GM23338 (cell line): ENCODE results near the gene CCDC97. TPM values are rescaled to one million over a fixed set of nuclear protein-coding genes. Genes with fewer than 3 reads are reported as not detected.

Experiments
- ATAC-seq: fragments of 200-7000 bp; cut with Tn5 transposase; 3 replicates; pipeline ENCODE4 v1.9.1; 2020
- DNase-seq: peaks from one replicate; pipeline ENCODE4 v3.0.0-alpha.2; 2015; ENCODE audit warnings: low spot score
- H2AFZ ChIP-seq: fragments of 200-600 bp; sonication (generic); 2 replicates; pipeline ENCODE4 v1.8.0; 2016; ENCODE audit warnings: antibody characterized with exemption, mild to moderate bottlenecking, moderate library complexity
- H3F3A ChIP-seq: fragments of 200-600 bp; sonication (generic); replicated peaks from 2 replicates; pipeline ENCODE4 v1.8.0; 2017; ENCODE audit warnings: antibody characterized with exemption, mixed run types, low read depth
- H3K27ac ChIP-seq: fragments of 200-600 bp; sonication (generic); 2 replicates; pipeline ENCODE4 v1.6.1; 2016; ENCODE audit warnings: low read depth
- H3K27me3 ChIP-seq: fragments of 200-600 bp; sonication (generic); 2 replicates; pipeline ENCODE4 v1.8.0; 2016; ENCODE audit warnings: mild to moderate bottlenecking, mixed run types, moderate library complexity; ENCODE audit not compliant: insufficient read depth
- H3K36me3 ChIP-seq: fragments of 200-600 bp; sonication (generic); 2 replicates; pipeline ENCODE4 v1.8.0; 2016; ENCODE audit warnings: mild to moderate bottlenecking; ENCODE audit not compliant: insufficient read depth
- H3K4me1 ChIP-seq: fragments of 200-600 bp; sonication (generic); 2 replicates; pipeline ENCODE4 v1.8.0; 2016; ENCODE audit warnings: mild to moderate bottlenecking, moderate library complexity; ENCODE audit not compliant: insufficient read depth
- H3K4me2 ChIP-seq: fragments of 200-600 bp; sonication (generic); 2 replicates; pipeline ENCODE4 v1.7.1; 2017; ENCODE audit warnings: mixed run types
- H3K4me3 ChIP-seq: fragments of 200-600 bp; sonication (generic); 2 replicates; pipeline ENCODE4 v1.6.1; 2016; ENCODE audit warnings: mixed run types
- H3K79me2 ChIP-seq: fragments of 200-600 bp; sonication (generic); replicated peaks from 2 replicates; pipeline ENCODE4 v1.8.0; 2017; ENCODE audit warnings: mild to moderate bottlenecking; ENCODE audit not compliant: insufficient read depth
- H3K9me2 ChIP-seq: fragments of 200-600 bp; sonication (generic); 2 replicates; pipeline ENCODE4 v1.8.0; 2017; ENCODE audit not compliant: insufficient read depth
- H4K20me1 ChIP-seq: fragments of 200-600 bp; sonication (generic); replicated peaks from 2 replicates; pipeline ENCODE4 v1.8.0; 2017; ENCODE audit warnings: mild to moderate bottlenecking; ENCODE audit not compliant: insufficient read depth
- H3K27ac Mint-ChIP-seq: 2 replicates; pipeline ENCODE4 v1.8.0; 2020; ENCODE audit warnings: inconsistent platforms, mild to moderate bottlenecking, moderate library complexity, mixed read lengths
- H3K27me3 Mint-ChIP-seq: 3 replicates; pipeline ENCODE4 v1.8.0; 2022; ENCODE audit warnings: low read depth, mild to moderate bottlenecking, moderate library complexity, mixed read lengths, inconsistent platforms; ENCODE audit not compliant: insufficient read depth, poor library complexity
- H3K36me3 Mint-ChIP-seq: 3 replicates; pipeline ENCODE4 v1.8.0; 2021; ENCODE audit warnings: low read depth, mild to moderate bottlenecking, inconsistent platforms, moderate library complexity, mixed read lengths
- H3K4me1 Mint-ChIP-seq: 3 replicates; pipeline ENCODE4 v1.8.0; 2020; ENCODE audit warnings: mild to moderate bottlenecking, inconsistent platforms, mixed read lengths
- H3K4me3 Mint-ChIP-seq: 3 replicates; pipeline ENCODE4 v1.8.0; 2021; ENCODE audit warnings: moderate library complexity, mild to moderate bottlenecking, inconsistent platforms, mixed read lengths
- H3K9me3 Mint-ChIP-seq: 3 replicates; pipeline ENCODE4 v1.8.0; 2020; ENCODE audit warnings: moderate library complexity, mild to moderate bottlenecking, inconsistent platforms, mixed read lengths
- CREB1 ChIP-seq: fragments of 250-450 bp; sonication (Bioruptor Pico); IDR thresholded peaks from 2 replicates; pipeline ENCODE4 v1.5.0; 2020; ENCODE audit warnings: low read depth, mild to moderate bottlenecking, moderate library complexity
- CTCF ChIP-seq, 2 experiments: fragments of 200-600 bp in 1 of 2; sonication (generic) in 1 of 2; conservative IDR thresholded peaks; 2 replicates each; pipeline versions ENCODE4 v1.5.1 to v1.6.1; 2016 to 2017; ENCODE audit warnings: antibody characterized with exemption in 2 of 2, low read depth in 2 of 2, mild to moderate bottlenecking in 2 of 2, moderate library complexity in 1 of 2
- EZH2 ChIP-seq: fragments of 200-600 bp; sonication (generic); IDR thresholded peaks from one replicate; pipeline ENCODE4 v1.8.0; 2017; ENCODE audit warnings: antibody characterized with exemption, mild to moderate bottlenecking, low read depth; ENCODE audit not compliant: unreplicated experiment
- EZH2phosphoT487 ChIP-seq: fragments of 200-600 bp; sonication (generic); IDR thresholded peaks from one replicate; pipeline ENCODE4 v1.8.1; 2018; ENCODE audit warnings: antibody characterized with exemption; ENCODE audit not compliant: unreplicated experiment
- JUNB ChIP-seq: IDR thresholded peaks from one replicate; pipeline ENCODE4 v1.6.1; 2016; ENCODE audit warnings: antibody characterized with exemption; ENCODE audit not compliant: unreplicated experiment
- NANOG ChIP-seq: IDR thresholded peaks from 2 replicates; pipeline ENCODE4 v1.6.1; 2016; ENCODE audit warnings: antibody characterized with exemption, borderline replicate concordance
- POLR2AphosphoS5 ChIP-seq: IDR thresholded peaks from 2 replicates; pipeline ENCODE4 v1.6.1; 2016; ENCODE audit warnings: antibody characterized with exemption, low read depth
- STAT1 ChIP-seq: IDR thresholded peaks from one replicate; pipeline ENCODE4 v1.6.1; 2016; ENCODE audit warnings: antibody characterized with exemption; ENCODE audit not compliant: unreplicated experiment
- ZNF114 ChIP-seq: fragments of 250-450 bp; sonication (Bioruptor Pico); IDR thresholded peaks from 2 replicates; pipeline ENCODE4 v1.5.0; 2020; ENCODE audit warnings: mild to moderate bottlenecking, moderate library complexity
- ZNF331 ChIP-seq: fragments of 250-450 bp; sonication (Bioruptor Pico); IDR thresholded peaks from 2 replicates; pipeline ENCODE4 v1.5.0; 2020; ENCODE audit warnings: low read depth, mild to moderate bottlenecking, moderate library complexity
- polyA plus RNA-seq: library from polyadenylated mRNA; unstranded; fragments of >200 nt; fragmentation: Nextera tagmentation; extraction: Ambion mirVana; gene quantifications from 2 replicates; pipeline ENCODE4 v1.2.1, GENCODE V29; 2016
- total RNA-seq: library from RNA; depleted of rRNA; stranded (reverse); fragments of >200 nt; shearing (Covaris generic); gene quantifications from 2 replicates; pipeline ENCODE4 v1.2.3, GENCODE V29; 2014
- TF ChIP-seq, protein P1 (sequence below): IDR thresholded peaks from one replicate; pipeline ENCODE4 v1.6.1; 2018; ENCODE audit warnings: antibody characterized with exemption; ENCODE audit not compliant: unreplicated experiment
- TF ChIP-seq, protein P2 (sequence below): fragments of 250-450 bp; sonication (Bioruptor Pico); IDR thresholded peaks from 2 replicates; pipeline ENCODE4 v1.5.0; 2020; ENCODE audit warnings: mild to moderate bottlenecking, moderate library complexity
- TF ChIP-seq, protein P3 (sequence below): IDR thresholded peaks from 2 replicates; pipeline ENCODE4 v1.6.1; 2016; ENCODE audit warnings: antibody characterized with exemption

The CCDC97 gene
- total and polyA plus RNA-seq, 2 experiments from 2014 or later = 8.0 to 11.0 TPM

DNA sequence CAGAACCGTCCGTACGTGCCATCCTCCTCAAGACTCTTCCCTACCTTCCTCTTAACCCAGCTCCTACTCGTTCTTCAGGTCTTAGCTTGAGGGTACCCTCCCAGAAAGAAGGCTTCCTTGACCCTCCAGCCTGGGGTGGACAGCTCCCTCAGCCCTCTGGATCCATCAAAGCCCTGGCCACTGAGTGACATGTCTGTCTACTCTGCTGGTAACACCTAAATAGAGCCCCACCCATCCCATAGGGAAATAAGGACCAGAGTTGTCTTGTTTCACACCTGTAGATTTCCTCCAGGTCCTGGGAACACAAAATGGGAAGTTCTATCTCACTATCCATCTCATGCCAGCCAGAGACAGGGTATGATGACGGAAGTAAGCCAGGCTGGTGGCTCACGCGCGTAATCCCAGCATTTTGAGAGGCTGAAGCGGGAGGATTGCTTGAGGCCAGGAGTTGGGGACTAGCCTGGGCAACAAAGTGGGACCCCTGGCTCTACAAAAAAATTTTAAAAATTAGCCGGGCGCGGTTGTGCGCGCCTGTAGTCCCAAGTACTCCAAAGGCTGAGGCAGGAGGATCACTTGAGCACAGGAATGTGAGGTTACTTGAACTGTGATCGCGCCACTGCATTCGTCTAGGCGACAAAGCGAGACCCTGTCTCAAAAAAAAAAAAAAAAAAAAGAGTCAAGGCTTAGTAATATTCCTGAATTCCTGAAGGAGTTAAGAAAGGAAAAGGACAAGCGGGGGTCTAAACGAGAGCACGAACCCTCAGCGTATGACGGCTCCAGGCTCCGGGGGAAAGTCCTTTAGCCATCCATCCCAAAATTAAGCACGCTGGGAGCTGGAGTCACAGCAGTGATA lies 566 bp upstream of the CCDC97 start:
- Histone ChIP-seq H4K20me1 (peaks cover 5% of the 10 kb centered on the region; the same call in 1 of the 2 replicates), H3K36me3 (peaks cover 31% of the 10 kb centered on the region), H3K79me2 (peaks cover 21% of the 10 kb centered on the region), H3K27me3 (no peaks in the 10 kb centered on the region), H3K4me2 (peak overlapping the region; percentile 86), H3K9me2 (no peaks in the 10 kb centered on the region), H2AFZ (peak overlapping the region; percentile 53), H3K4me1 (peaks cover 16% of the 10 kb centered on the region), H3K4me3 (peak overlapping the region; percentile 84), H3F3A (peaks cover 44% of the 10 kb centered on the region), H3K27ac (no peak overlapping the region; the same call in 1 of the 2 replicates)
- Mint-ChIP-seq H3K4me3 (peak overlapping the region; percentile 93), H3K27me3 (peaks cover 32% of the 10 kb centered on the region), H3K9me3 (no peaks in the 10 kb centered on the region; the same call in 2 of the 3 replicates), H3K36me3 (peaks cover 45% of the 10 kb centered on the region), H3K27ac (peak overlapping the region; percentile 99), H3K4me1 (peaks cover 24% of the 10 kb centered on the region)
- TF ChIP-seq EZH2phosphoT487 (no peak), EZH2 (no peak), POLR2AphosphoS5 (no peak), CTCF (conservative IDR thresholded peaks at IDR 0.05; ENCODE audit: low read depth in 2 of 2) (no peak), JUNB (no peak), STAT1 (no peak), ZNF114 (no peak), CREB1 (CRISPR knock-in tag) (no peak), NANOG (no peak), ZNF331 (CRISPR knock-in tag) (no peak)
- TF ChIP-seq, protein P1, sequence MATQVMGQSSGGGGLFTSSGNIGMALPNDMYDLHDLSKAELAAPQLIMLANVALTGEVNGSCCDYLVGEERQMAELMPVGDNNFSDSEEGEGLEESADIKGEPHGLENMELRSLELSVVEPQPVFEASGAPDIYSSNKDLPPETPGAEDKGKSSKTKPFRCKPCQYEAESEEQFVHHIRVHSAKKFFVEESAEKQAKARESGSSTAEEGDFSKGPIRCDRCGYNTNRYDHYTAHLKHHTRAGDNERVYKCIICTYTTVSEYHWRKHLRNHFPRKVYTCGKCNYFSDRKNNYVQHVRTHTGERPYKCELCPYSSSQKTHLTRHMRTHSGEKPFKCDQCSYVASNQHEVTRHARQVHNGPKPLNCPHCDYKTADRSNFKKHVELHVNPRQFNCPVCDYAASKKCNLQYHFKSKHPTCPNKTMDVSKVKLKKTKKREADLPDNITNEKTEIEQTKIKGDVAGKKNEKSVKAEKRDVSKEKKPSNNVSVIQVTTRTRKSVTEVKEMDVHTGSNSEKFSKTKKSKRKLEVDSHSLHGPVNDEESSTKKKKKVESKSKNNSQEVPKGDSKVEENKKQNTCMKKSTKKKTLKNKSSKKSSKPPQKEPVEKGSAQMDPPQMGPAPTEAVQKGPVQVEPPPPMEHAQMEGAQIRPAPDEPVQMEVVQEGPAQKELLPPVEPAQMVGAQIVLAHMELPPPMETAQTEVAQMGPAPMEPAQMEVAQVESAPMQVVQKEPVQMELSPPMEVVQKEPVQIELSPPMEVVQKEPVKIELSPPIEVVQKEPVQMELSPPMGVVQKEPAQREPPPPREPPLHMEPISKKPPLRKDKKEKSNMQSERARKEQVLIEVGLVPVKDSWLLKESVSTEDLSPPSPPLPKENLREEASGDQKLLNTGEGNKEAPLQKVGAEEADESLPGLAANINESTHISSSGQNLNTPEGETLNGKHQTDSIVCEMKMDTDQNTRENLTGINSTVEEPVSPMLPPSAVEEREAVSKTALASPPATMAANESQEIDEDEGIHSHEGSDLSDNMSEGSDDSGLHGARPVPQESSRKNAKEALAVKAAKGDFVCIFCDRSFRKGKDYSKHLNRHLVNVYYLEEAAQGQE = no peak
- TF ChIP-seq, protein P2, sequence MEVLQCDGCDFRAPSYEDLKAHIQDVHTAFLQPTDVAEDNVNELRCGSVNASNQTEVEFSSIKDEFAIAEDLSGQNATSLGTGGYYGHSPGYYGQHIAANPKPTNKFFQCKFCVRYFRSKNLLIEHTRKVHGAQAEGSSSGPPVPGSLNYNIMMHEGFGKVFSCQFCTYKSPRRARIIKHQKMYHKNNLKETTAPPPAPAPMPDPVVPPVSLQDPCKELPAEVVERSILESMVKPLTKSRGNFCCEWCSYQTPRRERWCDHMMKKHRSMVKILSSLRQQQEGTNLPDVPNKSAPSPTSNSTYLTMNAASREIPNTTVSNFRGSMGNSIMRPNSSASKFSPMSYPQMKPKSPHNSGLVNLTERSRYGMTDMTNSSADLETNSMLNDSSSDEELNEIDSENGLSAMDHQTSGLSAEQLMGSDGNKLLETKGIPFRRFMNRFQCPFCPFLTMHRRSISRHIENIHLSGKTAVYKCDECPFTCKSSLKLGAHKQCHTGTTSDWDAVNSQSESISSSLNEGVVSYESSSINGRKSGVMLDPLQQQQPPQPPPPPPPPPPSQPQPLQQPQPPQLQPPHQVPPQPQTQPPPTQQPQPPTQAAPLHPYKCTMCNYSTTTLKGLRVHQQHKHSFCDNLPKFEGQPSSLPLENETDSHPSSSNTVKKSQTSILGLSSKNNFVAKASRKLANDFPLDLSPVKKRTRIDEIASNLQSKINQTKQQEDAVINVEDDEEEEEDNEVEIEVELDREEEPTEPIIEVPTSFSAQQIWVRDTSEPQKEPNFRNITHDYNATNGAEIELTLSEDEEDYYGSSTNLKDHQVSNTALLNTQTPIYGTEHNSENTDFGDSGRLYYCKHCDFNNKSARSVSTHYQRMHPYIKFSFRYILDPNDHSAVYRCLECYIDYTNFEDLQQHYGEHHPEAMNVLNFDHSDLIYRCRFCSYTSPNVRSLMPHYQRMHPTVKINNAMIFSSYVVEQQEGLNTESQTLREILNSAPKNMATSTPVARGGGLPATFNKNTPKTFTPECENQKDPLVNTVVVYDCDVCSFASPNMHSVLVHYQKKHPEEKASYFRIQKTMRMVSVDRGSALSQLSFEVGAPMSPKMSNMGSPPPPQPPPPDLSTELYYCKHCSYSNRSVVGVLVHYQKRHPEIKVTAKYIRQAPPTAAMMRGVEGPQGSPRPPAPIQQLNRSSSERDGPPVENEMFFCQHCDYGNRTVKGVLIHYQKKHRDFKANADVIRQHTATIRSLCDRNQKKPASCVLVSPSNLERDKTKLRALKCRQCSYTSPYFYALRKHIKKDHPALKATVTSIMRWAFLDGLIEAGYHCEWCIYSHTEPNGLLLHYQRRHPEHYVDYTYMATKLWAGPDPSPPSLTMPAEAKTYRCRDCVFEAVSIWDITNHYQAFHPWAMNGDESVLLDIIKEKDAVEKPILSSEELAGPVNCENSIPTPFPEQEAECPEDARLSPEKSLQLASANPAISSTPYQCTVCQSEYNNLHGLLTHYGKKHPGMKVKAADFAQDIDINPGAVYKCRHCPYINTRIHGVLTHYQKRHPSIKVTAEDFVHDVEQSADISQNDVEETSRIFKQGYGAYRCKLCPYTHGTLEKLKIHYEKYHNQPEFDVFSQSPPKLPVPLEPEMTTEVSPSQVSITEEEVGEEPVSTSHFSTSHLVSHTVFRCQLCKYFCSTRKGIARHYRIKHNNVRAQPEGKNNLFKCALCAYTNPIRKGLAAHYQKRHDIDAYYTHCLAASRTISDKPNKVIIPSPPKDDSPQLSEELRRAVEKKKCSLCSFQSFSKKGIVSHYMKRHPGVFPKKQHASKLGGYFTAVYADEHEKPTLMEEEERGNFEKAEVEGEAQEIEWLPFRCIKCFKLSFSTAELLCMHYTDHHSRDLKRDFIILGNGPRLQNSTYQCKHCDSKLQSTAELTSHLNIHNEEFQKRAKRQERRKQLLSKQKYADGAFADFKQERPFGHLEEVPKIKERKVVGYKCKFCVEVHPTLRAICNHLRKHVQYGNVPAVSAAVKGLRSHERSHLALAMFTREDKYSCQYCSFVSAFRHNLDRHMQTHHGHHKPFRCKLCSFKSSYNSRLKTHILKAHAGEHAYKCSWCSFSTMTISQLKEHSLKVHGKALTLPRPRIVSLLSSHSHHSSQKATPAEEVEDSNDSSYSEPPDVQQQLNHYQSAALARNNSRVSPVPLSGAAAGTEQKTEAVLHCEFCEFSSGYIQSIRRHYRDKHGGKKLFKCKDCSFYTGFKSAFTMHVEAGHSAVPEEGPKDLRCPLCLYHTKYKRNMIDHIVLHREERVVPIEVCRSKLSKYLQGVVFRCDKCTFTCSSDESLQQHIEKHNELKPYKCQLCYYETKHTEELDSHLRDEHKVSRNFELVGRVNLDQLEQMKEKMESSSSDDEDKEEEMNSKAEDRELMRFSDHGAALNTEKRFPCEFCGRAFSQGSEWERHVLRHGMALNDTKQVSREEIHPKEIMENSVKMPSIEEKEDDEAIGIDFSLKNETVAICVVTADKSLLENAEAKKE (CRISPR knock-in tag) = no peak
- TF ChIP-seq, protein P3, sequence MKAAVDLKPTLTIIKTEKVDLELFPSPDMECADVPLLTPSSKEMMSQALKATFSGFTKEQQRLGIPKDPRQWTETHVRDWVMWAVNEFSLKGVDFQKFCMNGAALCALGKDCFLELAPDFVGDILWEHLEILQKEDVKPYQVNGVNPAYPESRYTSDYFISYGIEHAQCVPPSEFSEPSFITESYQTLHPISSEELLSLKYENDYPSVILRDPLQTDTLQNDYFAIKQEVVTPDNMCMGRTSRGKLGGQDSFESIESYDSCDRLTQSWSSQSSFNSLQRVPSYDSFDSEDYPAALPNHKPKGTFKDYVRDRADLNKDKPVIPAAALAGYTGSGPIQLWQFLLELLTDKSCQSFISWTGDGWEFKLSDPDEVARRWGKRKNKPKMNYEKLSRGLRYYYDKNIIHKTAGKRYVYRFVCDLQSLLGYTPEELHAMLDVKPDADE = no peak
- ATAC-seq (peak; percentile 2), DNase-seq (no peak)
